ENCODE measurements around the gene JUNB. TPM values are rescaled to one million over a fixed set of nuclear protein-coding genes. Genes with fewer than 3 reads are reported as not detected.

The JUNB gene
- total and polyA plus RNA-seq, 2 of the 13 experiments (the other 11 are each of a cell fraction or from before 2014, with no cell fraction given) = 7.7 to 8.2 TPM

DNA sequence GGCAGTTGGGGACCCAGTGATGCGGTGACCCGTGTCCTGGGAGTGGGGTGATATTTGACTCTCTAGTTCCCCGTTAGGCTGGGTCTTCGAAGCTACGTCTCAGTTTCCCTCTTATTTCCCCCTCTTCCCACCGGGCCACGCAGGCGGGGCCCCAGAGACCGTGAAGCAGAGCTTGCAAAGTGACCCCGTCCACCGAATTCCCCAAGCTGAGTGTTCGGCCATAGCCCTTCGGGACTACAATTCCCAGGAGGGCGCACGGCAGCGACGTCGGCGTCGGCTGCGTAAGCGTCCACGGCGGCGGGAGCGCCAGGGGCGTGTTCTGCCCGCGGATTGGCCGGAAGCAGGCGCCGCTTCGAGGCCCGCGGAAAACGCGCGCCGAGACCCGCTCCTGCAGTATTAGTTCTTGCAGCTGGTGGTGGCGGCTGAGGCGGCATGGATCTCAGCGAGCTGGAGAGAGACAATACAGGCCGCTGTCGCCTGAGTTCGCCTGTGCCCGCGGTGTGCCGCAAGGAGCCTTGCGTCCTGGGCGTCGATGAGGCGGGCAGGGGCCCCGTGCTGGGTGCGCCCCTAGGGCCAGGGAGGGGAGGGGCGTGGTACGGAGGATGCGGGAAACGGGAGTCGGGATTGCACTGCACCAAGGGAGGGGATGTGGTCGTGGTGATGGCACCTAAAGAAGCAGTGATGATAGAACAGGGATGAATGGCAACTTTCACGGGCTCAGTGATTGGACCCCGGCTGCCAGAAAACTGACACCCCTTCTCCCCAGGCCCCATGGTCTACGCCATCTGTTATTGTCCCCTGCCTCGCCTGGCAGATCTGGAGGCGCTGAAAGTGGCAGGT lies 15.2 kb downstream of the JUNB start, which contains the start of gene RNASEH2A (continued):
- TF ChIP-seq, protein P1, sequence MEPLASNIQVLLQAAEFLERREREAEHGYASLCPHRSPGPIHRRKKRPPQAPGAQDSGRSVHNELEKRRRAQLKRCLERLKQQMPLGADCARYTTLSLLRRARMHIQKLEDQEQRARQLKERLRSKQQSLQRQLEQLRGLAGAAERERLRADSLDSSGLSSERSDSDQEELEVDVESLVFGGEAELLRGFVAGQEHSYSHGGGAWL (CRISPR knock-in tag; IDR thresholded peaks at IDR 0.05) = peak; percentile 88
- TF ChIP-seq CREM (IDR thresholded peaks at IDR 0.05) (peak; percentile 90), CREM (CRISPR knock-in tag; IDR thresholded peaks at IDR 0.05) (no peak), TRIM24 (CRISPR knock-in tag; IDR thresholded peaks at IDR 0.05) (no peak), ZNF549 (CRISPR knock-in tag; IDR thresholded peaks at IDR 0.05) (no peak), GTF2F1 (IDR thresholded peaks at IDR 0.05; ENCODE audit: low read length) (no peak), NFIB (CRISPR knock-in tag; IDR thresholded peaks at IDR 0.05; ENCODE audit: borderline replicate concordance) (no peak), NFE2 (CRISPR knock-in tag; IDR thresholded peaks at IDR 0.05) (no peak), ELF3 (CRISPR knock-in tag; IDR thresholded peaks at IDR 0.05) (peak; percentile 72), ZNF468 (CRISPR knock-in tag; IDR thresholded peaks at IDR 0.05) (no peak)
- TF ChIP-seq, protein P2, sequence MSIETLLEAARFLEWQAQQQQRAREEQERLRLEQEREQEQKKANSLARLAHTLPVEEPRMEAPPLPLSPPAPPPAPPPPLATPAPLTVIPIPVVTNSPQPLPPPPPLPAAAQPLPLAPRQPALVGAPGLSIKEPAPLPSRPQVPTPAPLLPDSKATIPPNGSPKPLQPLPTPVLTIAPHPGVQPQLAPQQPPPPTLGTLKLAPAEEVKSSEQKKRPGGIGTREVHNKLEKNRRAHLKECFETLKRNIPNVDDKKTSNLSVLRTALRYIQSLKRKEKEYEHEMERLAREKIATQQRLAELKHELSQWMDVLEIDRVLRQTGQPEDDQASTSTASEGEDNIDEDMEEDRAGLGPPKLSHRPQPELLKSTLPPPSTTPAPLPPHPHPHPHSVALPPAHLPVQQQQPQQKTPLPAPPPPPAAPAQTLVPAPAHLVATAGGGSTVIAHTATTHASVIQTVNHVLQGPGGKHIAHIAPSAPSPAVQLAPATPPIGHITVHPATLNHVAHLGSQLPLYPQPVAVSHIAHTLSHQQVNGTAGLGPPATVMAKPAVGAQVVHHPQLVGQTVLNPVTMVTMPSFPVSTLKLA (IDR thresholded peaks at IDR 0.05) = no peak; the same call in 1 of the 2 replicates
- TF ChIP-seq, protein P3, sequence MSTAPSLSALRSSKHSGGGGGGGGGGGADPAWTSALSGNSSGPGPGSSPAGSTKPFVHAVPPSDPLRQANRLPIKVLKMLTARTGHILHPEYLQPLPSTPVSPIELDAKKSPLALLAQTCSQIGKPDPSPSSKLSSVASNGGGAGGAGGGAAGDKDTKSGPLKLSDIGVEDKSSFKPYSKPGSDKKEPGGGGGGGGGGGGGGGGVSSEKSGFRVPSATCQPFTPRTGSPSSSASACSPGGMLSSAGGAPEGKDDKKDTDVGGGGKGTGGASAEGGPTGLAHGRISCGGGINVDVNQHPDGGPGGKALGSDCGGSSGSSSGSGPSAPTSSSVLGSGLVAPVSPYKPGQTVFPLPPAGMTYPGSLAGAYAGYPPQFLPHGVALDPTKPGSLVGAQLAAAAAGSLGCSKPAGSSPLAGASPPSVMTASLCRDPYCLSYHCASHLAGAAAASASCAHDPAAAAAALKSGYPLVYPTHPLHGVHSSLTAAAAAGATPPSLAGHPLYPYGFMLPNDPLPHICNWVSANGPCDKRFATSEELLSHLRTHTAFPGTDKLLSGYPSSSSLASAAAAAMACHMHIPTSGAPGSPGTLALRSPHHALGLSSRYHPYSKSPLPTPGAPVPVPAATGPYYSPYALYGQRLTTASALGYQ (CRISPR knock-in tag; IDR thresholded peaks at IDR 0.05) = peak; percentile 87
- TF ChIP-seq, protein P4, sequence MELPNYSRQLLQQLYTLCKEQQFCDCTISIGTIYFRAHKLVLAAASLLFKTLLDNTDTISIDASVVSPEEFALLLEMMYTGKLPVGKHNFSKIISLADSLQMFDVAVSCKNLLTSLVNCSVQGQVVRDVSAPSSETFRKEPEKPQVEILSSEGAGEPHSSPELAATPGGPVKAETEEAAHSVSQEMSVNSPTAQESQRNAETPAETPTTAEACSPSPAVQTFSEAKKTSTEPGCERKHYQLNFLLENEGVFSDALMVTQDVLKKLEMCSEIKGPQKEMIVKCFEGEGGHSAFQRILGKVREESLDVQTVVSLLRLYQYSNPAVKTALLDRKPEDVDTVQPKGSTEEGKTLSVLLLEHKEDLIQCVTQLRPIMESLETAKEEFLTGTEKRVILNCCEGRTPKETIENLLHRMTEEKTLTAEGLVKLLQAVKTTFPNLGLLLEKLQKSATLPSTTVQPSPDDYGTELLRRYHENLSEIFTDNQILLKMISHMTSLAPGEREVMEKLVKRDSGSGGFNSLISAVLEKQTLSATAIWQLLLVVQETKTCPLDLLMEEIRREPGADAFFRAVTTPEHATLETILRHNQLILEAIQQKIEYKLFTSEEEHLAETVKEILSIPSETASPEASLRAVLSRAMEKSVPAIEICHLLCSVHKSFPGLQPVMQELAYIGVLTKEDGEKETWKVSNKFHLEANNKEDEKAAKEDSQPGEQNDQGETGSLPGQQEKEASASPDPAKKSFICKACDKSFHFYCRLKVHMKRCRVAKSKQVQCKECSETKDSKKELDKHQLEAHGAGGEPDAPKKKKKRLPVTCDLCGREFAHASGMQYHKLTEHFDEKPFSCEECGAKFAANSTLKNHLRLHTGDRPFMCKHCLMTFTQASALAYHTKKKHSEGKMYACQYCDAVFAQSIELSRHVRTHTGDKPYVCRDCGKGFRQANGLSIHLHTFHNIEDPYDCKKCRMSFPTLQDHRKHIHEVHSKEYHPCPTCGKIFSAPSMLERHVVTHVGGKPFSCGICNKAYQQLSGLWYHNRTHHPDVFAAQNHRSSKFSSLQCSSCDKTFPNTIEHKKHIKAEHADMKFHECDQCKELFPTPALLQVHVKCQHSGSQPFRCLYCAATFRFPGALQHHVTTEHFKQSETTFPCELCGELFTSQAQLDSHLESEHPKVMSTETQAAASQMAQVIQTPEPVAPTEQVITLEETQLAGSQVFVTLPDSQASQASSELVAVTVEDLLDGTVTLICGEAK (IDR thresholded peaks at IDR 0.05) = no peak
- TF ChIP-seq, protein P4 (CRISPR knock-in tag; IDR thresholded peaks at IDR 0.05) = peak; percentile 44; the same call in 1 of the 2 replicates
- TF ChIP-seq, protein P5, sequence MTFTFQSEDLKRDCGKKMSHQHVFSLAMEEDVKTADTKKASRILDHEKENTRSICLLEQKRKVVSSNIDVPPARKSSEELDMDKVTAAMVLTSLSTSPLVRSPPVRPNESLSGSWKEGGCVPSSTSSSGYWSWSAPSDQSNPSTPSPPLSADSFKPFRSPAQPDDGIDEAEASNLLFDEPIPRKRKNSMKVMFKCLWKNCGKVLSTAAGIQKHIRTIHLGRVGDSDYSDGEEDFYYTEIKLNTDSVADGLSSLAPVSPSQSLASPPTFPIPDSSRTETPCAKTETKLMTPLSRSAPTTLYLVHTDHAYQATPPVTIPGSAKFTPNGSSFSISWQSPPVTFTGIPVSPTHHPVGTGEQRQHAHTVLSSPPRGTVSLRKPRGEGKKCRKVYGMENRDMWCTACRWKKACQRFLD (CRISPR knock-in tag; IDR thresholded peaks at IDR 0.05; ENCODE audit: borderline replicate concordance) = 0 out of 2 replicates have a peak, but pooled peaks have one; percentile 85

Measured in HepG2 (cell line).